HTERT RPE-1 (cell line): Measurements from ENCODE around the gene TAAR6.
"Not testable (repeated sequence)": the region's sequence is repeated elsewhere in the genome, so short reads cannot be mapped to it uniquely, and the experiment has no call there.

Source experiments
- in situ Hi-C: fragments of 300-500 bp; cut with MboI; formaldehyde crosslinking; loops from 4 replicates; pipeline ENCODE4 v1.14.3; 2020; ENCODE audit warnings: low sequenced_read_pairs

TAAR6 gene, protein sequence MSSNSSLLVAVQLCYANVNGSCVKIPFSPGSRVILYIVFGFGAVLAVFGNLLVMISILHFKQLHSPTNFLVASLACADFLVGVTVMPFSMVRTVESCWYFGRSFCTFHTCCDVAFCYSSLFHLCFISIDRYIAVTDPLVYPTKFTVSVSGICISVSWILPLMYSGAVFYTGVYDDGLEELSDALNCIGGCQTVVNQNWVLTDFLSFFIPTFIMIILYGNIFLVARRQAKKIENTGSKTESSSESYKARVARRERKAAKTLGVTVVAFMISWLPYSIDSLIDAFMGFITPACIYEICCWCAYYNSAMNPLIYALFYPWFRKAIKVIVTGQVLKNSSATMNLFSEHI

DNA sequence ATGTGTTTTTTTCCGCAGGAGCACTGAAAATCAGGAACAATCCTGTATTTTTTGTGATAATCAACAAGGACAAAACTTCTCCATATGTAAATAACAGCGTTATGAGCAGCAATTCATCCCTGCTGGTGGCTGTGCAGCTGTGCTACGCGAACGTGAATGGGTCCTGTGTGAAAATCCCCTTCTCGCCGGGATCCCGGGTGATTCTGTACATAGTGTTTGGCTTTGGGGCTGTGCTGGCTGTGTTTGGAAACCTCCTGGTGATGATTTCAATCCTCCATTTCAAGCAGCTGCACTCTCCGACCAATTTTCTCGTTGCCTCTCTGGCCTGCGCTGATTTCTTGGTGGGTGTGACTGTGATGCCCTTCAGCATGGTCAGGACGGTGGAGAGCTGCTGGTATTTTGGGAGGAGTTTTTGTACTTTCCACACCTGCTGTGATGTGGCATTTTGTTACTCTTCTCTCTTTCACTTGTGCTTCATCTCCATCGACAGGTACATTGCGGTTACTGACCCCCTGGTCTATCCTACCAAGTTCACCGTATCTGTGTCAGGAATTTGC, at the start of gene TAAR6:
Gene TAAR6, plus strand, starts transcription at position 102 of the 557 bp plus-strand sequence. Its CDS starts 0 bp downstream, at position 102.
- in situ Hi-C loops, result no loop called here

GRCh38 chr6:132520953-132521352, 49.2 kb upstream of the TAAR6 start:
- in situ Hi-C loops, result no loop called here

- in situ Hi-C loops, result no loop called here
Observed at GRCh38 chr6:132524646-132525045, 45.5 kb upstream of the TAAR6 start.

DNA sequence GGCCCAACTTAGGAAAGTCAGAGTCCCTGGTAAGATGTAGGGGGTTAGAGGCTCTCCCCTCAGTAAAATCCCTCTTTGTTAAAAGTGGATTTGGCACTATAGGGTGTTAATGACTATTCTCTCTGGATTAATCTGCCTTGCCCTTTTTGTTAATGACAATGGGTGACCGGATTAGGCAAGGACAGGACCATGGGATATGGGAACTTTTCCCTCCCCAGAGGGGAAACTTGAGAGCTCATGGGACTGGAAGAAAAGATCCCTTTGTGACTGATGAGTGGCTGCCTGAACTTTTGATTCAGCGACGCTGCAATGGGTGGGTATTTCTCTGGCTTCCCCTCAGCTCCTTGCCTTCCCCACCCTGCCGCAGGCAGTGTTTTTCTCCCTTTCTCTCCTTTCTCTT, 44.3 kb upstream of the TAAR6 start:
- in situ Hi-C loops, result no loop called here

DNA sequence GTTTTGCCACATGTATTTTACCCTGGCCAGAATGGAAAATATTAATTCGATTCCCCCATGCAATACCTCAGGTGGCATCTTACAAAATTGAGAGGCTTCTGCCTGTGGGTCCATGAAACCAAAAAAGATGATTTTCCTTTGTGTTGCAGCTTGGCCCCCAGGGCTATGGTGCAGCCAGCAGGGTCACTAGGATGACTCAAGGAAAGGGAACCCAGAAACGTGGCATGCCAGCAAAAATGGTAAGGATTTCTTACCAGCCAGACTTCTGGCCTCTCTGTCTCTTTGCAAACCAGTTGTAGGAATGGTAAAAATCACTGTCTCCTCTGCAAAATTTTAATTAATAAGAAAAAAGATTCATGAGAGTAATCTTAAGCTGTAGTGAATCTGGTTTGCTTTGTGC, 43.7 kb upstream of the TAAR6 start:
- in situ Hi-C loops, result no loop called here

GRCh38 chr6:132527791-132528190, 42.3 kb upstream of the TAAR6 start:
- in situ Hi-C loops, result no loop called here

DNA sequence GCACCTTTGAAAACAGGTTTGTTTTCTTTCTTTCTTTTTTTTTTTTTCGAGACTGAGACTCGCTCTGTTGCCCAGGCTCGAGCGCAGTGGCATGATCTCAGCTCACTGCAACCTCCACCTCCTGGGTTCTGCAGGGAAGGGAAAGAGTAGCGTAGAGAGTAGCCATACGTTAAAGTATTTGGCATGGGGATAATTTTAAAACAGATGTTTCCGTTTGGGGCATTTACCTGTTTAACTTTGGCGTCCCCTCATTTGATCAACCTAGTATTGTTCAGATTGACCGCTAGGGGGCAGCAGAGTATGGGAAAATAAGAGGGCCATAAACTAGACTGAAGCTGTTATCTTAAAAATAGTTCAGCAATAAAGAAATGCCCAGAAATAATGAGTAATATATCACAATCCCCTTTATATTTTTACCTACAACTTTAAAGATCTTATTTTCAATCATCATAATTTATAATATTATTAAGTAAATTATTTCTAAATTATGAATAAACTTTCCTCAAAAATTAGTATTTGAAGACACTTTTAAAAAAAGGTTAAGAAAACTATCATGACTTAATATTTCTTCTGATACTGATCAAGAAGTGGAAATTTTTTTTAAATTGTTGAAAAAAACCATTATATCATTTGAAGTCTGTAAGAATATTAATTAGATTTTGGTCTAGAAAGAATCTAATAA, 39.7 kb upstream of the TAAR6 start:
- in situ Hi-C loops, result no loop called here

DNA sequence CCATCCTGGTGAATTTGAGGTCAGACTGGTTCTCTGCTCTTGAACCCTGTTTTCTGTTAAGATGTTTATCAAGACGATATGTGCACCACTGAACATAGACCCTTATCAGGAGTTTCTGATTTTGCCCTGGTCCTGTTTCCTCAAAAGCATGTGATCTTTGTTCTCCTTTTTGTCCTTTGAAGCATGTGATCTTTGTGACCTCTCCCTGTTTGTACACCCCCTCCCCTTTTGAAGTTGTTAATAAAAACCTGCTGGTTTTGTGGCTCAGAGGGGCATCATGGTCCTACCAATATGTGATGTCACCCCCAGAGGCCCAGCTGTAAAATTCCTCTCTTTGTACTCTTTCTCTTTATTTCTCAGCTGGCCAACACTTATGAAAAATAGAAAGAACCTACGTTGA, 35.6 kb upstream of the TAAR6 start:
- in situ Hi-C loops, result not testable (repeated sequence)

DNA sequence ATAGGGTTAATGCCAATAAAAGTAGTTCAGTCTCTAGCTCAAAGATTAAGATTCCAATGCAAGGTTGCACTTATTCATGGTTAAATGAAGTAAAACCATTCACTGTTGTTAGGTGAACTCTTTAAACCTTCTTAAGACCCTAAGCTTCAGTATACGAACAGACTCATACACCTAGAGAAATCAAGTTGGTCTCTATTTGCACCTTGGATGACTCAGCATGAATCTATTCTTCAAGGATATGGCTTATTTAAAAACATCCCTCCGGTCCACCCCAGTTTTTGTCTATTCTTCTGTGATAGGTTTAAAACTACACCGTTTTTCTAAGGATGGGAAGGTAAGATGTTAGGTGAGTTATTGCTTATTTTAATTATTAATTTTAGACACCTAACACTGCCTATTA, 33.0 kb upstream of the TAAR6 start:
- in situ Hi-C loops, result no loop called here

DNA sequence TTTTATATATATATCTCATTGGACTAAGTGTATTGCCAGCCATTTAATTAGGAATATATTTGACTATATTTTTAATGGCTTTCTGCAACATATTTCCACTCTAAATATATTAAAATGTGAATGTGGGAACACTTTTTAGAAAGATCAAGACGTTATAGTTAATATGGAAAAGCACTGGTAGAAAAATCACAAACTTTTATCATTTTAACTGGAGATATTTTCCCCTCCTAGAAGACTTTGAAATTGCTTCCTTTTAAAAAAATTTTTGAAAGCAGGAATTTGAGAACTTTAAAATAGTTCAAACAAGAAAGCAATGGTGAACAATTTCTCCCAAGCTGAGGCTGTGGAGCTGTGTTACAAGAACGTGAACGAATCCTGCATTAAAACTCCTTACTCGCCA, 32.1 kb upstream of the TAAR6 start, which contains the start of gene TAAR9:
Gene TAAR9, plus strand, starts transcription at position 301 of the 400 bp plus-strand sequence. Its CDS starts 13 bp downstream, at position 314.
- in situ Hi-C loops, result no loop called here

GRCh38 chr6:132544826-132545225, 25.3 kb upstream of the TAAR6 start:
- in situ Hi-C loops, result no loop called here

- in situ Hi-C loops, result no loop called here
Observed at GRCh38 chr6:132548746-132549463, 21.2 kb upstream of the TAAR6 start.

- in situ Hi-C loops, result no loop called here
Observed at GRCh38 chr6:132551214-132551613, 18.9 kb upstream of the TAAR6 start.

DNA sequence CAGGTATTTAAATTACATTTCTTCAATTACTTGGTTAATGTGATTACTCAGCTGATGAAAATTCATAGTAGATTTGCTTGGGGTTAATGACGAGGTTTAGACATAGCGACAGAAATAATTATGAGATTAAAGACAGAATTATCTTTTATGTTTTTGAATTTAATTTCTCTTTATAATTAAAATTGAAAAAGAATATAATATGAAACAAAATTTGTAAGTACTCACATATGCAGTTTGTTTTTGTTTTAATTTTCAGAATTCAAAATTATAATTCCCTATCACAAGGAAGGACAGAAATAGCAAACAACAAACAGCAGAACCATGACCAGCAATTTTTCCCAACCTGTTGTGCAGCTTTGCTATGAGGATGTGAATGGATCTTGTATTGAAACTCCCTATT, 17.8 kb upstream of the TAAR6 start, which contains the start of gene TAAR8:
Gene TAAR8, plus strand, starts transcription at position 301 of the 400 bp plus-strand sequence. Its CDS starts 21 bp downstream, at position 322.
- in situ Hi-C loops, result no loop called here

GRCh38 chr6:132560087-132560486, 10.0 kb upstream of the TAAR6 start:
- in situ Hi-C loops, result not testable (repeated sequence)

DNA sequence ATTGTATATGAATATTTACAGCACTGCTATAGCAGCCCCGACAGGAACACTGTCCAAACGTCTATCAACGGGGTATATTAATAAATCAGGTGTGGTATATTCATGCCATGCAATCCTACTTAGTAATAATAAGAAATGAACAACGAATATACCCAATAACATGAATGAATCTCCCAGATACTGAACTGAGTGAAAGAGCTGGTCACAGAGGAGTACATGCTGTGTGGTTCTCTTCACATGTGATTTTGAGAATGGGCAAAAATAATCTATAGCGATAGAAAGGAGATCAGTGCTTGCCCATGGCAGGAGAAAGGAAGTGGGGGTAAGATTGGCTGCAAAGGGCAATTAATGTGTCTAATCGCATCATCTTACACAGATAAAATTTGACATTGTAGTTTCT, 3.7 kb upstream of the TAAR6 start:
- in situ Hi-C loops, result no loop called here

DNA sequence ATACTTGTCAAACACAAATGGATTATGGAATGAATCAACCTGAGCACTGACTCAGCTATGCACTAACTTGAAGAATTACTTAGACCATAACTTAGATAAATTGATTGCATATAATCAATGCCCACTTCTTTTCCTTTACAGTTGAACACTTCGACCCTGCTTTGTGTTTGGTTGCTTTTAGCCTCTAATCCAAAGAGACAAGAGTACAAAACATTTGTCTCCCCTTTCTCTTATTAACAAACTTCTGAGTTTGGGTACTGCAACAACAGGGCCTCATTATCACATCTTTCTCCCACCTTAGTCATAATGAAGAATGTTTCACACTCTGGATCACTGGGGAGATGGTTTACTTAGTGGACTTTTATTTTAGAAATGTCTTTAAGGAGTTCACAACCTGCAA, 2.6 kb upstream of the TAAR6 start:
- in situ Hi-C loops, result no loop called here

DNA sequence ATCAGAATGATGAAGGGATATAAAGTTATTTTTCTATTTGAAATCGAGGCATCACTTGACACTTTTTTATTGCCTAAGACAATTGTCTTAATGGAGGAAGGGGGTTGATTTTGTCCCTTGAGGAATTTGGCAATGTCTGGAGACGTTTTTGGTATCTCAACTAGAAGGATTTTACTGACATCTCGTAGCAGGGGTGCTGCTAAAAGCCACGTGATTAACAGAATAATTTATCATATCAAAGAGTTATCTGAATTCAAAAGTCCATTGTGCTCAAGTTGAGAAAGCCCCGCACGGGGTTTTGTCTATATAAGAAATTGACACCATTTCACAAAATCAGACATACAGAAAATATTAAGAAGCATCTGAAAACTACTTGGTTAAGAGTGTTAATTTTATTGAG, 1.5 kb upstream of the TAAR6 start:
- in situ Hi-C loops, result no loop called here

DNA sequence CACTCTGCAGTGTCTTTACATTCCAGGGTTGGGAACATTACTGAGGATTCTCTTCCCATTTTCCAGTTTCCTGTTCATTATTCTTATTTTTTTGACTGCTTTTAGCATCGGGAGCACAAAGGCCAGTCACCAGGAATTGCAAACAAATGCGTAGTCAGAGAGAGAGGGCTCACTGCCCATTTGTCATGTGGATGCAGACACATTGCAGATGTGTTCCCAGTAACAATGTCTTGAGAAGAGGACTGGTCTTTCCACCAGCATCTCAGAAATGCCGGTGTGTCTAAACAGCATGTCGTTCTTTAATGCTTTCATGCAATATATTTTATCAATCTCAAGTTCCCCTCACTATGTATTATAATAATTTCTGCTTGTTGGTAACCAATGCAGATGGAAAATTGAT, 952 bp upstream of the TAAR6 start:
- in situ Hi-C loops, result no loop called here

DNA sequence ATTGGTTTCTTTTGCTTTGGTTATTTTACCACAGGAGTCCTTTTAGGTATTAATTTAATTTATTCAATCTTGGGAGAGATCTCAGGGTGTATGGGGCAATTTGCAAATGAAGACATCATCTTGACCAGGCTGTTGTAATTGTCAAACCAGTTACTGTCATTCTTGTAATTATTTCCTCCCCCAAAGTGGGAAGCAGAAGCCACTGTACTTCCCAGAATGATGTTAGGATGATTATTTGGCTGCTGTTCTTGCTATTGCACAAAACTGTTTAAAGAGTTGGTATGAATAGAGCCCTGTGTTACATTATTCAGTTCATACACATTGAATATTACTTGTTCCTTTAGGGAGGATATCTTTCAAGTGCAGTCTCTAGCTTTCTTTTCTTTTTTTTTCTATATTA, 1.7 kb downstream of the TAAR6 start:
- in situ Hi-C loops, result no loop called here

DNA sequence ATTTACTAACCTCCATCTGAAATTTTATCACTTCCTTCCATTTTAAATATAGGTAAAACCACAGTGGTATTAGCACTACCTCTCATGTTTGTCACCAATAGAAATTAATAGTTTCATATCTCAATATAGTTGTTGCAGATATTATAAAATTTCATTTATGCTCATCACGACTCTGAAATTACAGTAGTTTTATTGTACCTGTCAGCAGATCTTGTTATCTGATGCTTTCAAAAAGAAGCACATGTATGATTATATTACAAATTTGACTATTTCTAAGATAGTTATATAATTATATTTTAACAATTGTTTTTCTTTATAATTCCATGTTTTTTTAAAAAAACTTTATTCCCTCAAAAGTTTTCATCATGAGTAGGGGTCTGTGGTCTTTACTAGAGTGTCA, 14.6 kb downstream of the TAAR6 start:
- in situ Hi-C loops, result no loop called here
